ENCODE results near the gene COX11.

- TF ChIP-seq POLR2A (IDR thresholded peaks at IDR 0.05), result no peak
- TF ChIP-seq, protein P1, sequence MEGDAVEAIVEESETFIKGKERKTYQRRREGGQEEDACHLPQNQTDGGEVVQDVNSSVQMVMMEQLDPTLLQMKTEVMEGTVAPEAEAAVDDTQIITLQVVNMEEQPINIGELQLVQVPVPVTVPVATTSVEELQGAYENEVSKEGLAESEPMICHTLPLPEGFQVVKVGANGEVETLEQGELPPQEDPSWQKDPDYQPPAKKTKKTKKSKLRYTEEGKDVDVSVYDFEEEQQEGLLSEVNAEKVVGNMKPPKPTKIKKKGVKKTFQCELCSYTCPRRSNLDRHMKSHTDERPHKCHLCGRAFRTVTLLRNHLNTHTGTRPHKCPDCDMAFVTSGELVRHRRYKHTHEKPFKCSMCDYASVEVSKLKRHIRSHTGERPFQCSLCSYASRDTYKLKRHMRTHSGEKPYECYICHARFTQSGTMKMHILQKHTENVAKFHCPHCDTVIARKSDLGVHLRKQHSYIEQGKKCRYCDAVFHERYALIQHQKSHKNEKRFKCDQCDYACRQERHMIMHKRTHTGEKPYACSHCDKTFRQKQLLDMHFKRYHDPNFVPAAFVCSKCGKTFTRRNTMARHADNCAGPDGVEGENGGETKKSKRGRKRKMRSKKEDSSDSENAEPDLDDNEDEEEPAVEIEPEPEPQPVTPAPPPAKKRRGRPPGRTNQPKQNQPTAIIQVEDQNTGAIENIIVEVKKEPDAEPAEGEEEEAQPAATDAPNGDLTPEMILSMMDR (IDR thresholded peaks at IDR 0.05), result no peak
Observed at GRCh38 chr17:54971901-54972300, 3.4 kb upstream of the COX11 start.
